ENCODE measurements around the gene ZSCAN4. TPM values are rescaled to one million over a fixed set of nuclear protein-coding genes. Genes with fewer than 3 reads are reported as not detected.

Gene ZSCAN4
- total RNA-seq, 1 experiment from 2014 or later = not detected

GRCh38 chr19:57708641-57709361 lies 40.1 kb downstream of the ZSCAN4 start, which contains the start of gene ZNF154:
Gene ZNF154 (minus strand): TSS chr19:57709204. CDS start chr19:57708971, 233 bp downstream.
- TF ChIP-seq CTCF (IDR thresholded peaks at IDR 0.05; ENCODE audit: insufficient read depth in 1 of 2, low read depth in 1 of 2, low read length in 1 of 2, severe bottlenecking in 1 of 2, unreplicated experiment in 1 of 2) = no peak
- intact Hi-C loops (cut with micrococcal nuclease; ENCODE audit: unreplicated experiment) = no loop called here
- no peak within 1 kb of the TSS for H3K4me3 ChIP-seq (ENCODE audit: low read depth, low read length)

GRCh38 chr19:57709616-57710015 lies 40.9 kb downstream of the ZSCAN4 start:
- Mint-ChIP-seq H3K27ac (ENCODE audit: unreplicated experiment) (no peak overlapping the region), H3K36me3 (ENCODE audit: insufficient read depth, unreplicated experiment) (peaks cover 19% of the 10 kb centered on the region), H3K9me3 (ENCODE audit: unreplicated experiment) (peaks cover 18% of the 10 kb centered on the region), H3K4me1 (ENCODE audit: low read depth, unreplicated experiment) (no peaks in the 10 kb centered on the region), H3K27me3 (ENCODE audit: insufficient read depth, unreplicated experiment) (no peaks in the 10 kb centered on the region), H3K4me3 (ENCODE audit: unreplicated experiment) (no peak overlapping the region)
- POLR2A ChIA-PET = no interaction called here
- TF ChIP-seq CTCF (IDR thresholded peaks at IDR 0.05; ENCODE audit: insufficient read depth in 1 of 2, low read depth in 1 of 2, low read length in 1 of 2, severe bottlenecking in 1 of 2, unreplicated experiment in 1 of 2) = no peak
- Histone ChIP-seq H3K4me3 (ENCODE audit: low read depth, low read length) (no peak overlapping the region), H3K4me1 (no peaks in the 10 kb centered on the region), H3K9me3 (peaks cover 5% of the 10 kb centered on the region), H3K27me3 (replicated peaks; ENCODE audit: control insufficient read depth, insufficient read depth, low read length) (no peaks in the 10 kb centered on the region), H3K36me3 (ENCODE audit: control insufficient read depth, insufficient read depth, low read length) (no peaks in the 10 kb centered on the region)
- DNase-seq = no peak
- intact Hi-C loops (cut with micrococcal nuclease; ENCODE audit: unreplicated experiment) = no loop called here
- CTCF ChIA-PET = no interaction called here
- no TSS peak for BruUV-seq (replicated peaks)

More at GRCh38 chr19:57708641-57709361, 40.1 kb downstream of the ZSCAN4 start, which contains the start of gene ZNF154:
- H3K36me3 ChIP-seq (ENCODE audit: control insufficient read depth, insufficient read depth, low read length) = no peaks in the 10 kb centered on the region
- DNase-seq = no peak
- H3K4me1 ChIP-seq = no peaks in the 10 kb centered on the region
- peaks cover 2% of the 10 kb centered on the region for H3K9me3 ChIP-seq
- no peak within 1 kb of the TSS for H3K4me3 Mint-ChIP-seq (ENCODE audit: unreplicated experiment)
- no peaks in the 10 kb centered on the region for H3K27me3 Mint-ChIP-seq (ENCODE audit: insufficient read depth, unreplicated experiment)
- ChIA-PET POLR2A (no interaction called here), CTCF (no interaction called here)
- H3K27ac Mint-ChIP-seq (ENCODE audit: unreplicated experiment) = no peak within 1 kb of the TSS
- peaks cover 26% of the 10 kb centered on the region for H3K9me3 Mint-ChIP-seq (ENCODE audit: unreplicated experiment)
- H3K4me1 Mint-ChIP-seq (ENCODE audit: low read depth, unreplicated experiment) = no peaks in the 10 kb centered on the region
- H3K36me3 Mint-ChIP-seq (ENCODE audit: insufficient read depth, unreplicated experiment) = peaks cover 27% of the 10 kb centered on the region
- no TSS peak for BruUV-seq (replicated peaks)
- no peaks in the 10 kb centered on the region for H3K27me3 ChIP-seq (replicated peaks; ENCODE audit: control insufficient read depth, insufficient read depth, low read length)

GRCh38 chr19:57712222-57712621 lies 43.5 kb downstream of the ZSCAN4 start:
- Mint-ChIP-seq H3K27me3 (ENCODE audit: insufficient read depth, unreplicated experiment) (no peaks in the 10 kb centered on the region), H3K36me3 (ENCODE audit: insufficient read depth, unreplicated experiment) (peaks cover 19% of the 10 kb centered on the region), H3K4me1 (ENCODE audit: low read depth, unreplicated experiment) (no peaks in the 10 kb centered on the region), H3K9me3 (ENCODE audit: unreplicated experiment) (peaks cover 22% of the 10 kb centered on the region), H3K27ac (ENCODE audit: unreplicated experiment) (no peak overlapping the region), H3K4me3 (ENCODE audit: unreplicated experiment) (no peak overlapping the region)
- no TSS peak for BruUV-seq (replicated peaks)
- no peak for DNase-seq
- Histone ChIP-seq H3K36me3 (ENCODE audit: control insufficient read depth, insufficient read depth, low read length) (no peaks in the 10 kb centered on the region), H3K4me1 (no peaks in the 10 kb centered on the region), H3K4me3 (ENCODE audit: low read depth, low read length) (no peak overlapping the region), H3K27me3 (replicated peaks; ENCODE audit: control insufficient read depth, insufficient read depth, low read length) (no peaks in the 10 kb centered on the region), H3K9me3 (peaks cover 5% of the 10 kb centered on the region)
- no peak for TF ChIP-seq CTCF (IDR thresholded peaks at IDR 0.05; ENCODE audit: insufficient read depth in 1 of 2, low read depth in 1 of 2, low read length in 1 of 2, severe bottlenecking in 1 of 2, unreplicated experiment in 1 of 2)
- intact Hi-C loops (cut with micrococcal nuclease; ENCODE audit: unreplicated experiment) = no loop called here
- ChIA-PET CTCF (no interaction called here), POLR2A (no interaction called here)
